Activated T-cell treated with anti-CD3 and anti-CD28 coated beads, Interleukin-2, amount 50 U/mL, for 72 hours (primary cell): ENCODE results near the gene PRKCE. TPM values are rescaled to one million over a fixed set of nuclear protein-coding genes. Genes with fewer than 3 reads are reported as not detected.

Source experiments
- ATAC-seq, 2 donors: fragments of 150-1000 bp; cut with Tn5 transposase; replicated peaks in 1 of 2; 2 replicates each; pipeline ENCODE4 v1.10.0; 2021; ENCODE audit warnings: moderate library complexity in 2 of 2, mild to moderate bottlenecking in 1 of 2
- DNase-seq, 2 donors: peaks; one replicate each; pipeline ENCODE4 v3.0.0; 2021 to 2022; ENCODE audit warnings: mixed read lengths in 1 of 2
- H3K27ac Mint-ChIP-seq: one replicate; pipeline ENCODE4 v1.8.0; 2022; ENCODE audit warnings: mild to moderate bottlenecking, moderate library complexity, mixed read lengths
- H3K27me3 Mint-ChIP-seq: one replicate; pipeline ENCODE4 v1.8.0; 2022; ENCODE audit warnings: low read depth, mixed read lengths
- H3K36me3 Mint-ChIP-seq, 2 donors: one replicate each; pipeline ENCODE4 v1.8.0; 2022; ENCODE audit warnings: mixed read lengths in 2 of 2, mild to moderate bottlenecking in 1 of 2; ENCODE audit not compliant: insufficient read depth in 2 of 2
- H3K4me1 Mint-ChIP-seq: one replicate; pipeline ENCODE4 v1.8.0; 2022; ENCODE audit warnings: low read depth, mixed read lengths
- H3K4me3 Mint-ChIP-seq, 2 donors: one replicate each; pipeline ENCODE4 v1.8.0; 2022; ENCODE audit warnings: mild to moderate bottlenecking in 2 of 2, mixed read lengths in 2 of 2, moderate library complexity in 2 of 2
- H3K9me3 Mint-ChIP-seq, 2 donors: one replicate each; pipeline ENCODE4 v1.8.0; 2022; ENCODE audit warnings: mixed read lengths in 2 of 2
- total RNA-seq, 2 donors: library from RNA; stranded (reverse); gene quantifications; one replicate each; pipeline ENCODE4 v1.2.3, GENCODE V29; 2022

PRKCE gene
- total RNA-seq, 2 donors from 2014 or later: 19.3 to 35.3 TPM

- Mint-ChIP-seq H3K9me3 (no peaks in the 10 kb centered on the region), H3K4me1 (no peaks in the 10 kb centered on the region), H3K27ac (peak overlapping the region; percentile 42), H3K4me3 (no peak overlapping the region), H3K27me3 (no peaks in the 10 kb centered on the region), H3K36me3 (peaks cover 0 to 1% of the 10 kb centered on the region in 2 donors)
- DNase-seq (no peak), ATAC-seq (no peak)
Measured at GRCh38 chr2:46171411-46171953, 520.0 kb downstream of the PRKCE start.

GRCh38 chr2:46171996-46172546, 520.6 kb downstream of the PRKCE start:
- Mint-ChIP-seq H3K4me1 (no peaks in the 10 kb centered on the region), H3K27me3 (no peaks in the 10 kb centered on the region), H3K36me3 (peaks cover 0 to 1% of the 10 kb centered on the region in 2 donors), H3K27ac (no peak overlapping the region), H3K9me3 (no peaks in the 10 kb centered on the region), H3K4me3 (no peak overlapping the region)
- ATAC-seq (peak in 1 of 2 donors; percentile 19), DNase-seq (no peak)

GRCh38 chr2:46173030-46173429, 521.6 kb downstream of the PRKCE start:
- Mint-ChIP-seq H3K9me3 (no peaks in the 10 kb centered on the region), H3K4me3 (no peak overlapping the region), H3K36me3 (peaks cover 0 to 1% of the 10 kb centered on the region in 2 donors), H3K4me1 (peaks cover 6% of the 10 kb centered on the region), H3K27ac (peak overlapping the region; percentile 19), H3K27me3 (no peaks in the 10 kb centered on the region)
- DNase-seq (no peak), ATAC-seq (no peak)

GRCh38 chr2:46173636-46174250, 522.3 kb downstream of the PRKCE start:
- Mint-ChIP-seq H3K27ac (no peak overlapping the region), H3K9me3 (no peaks in the 10 kb centered on the region), H3K4me1 (peaks cover 10% of the 10 kb centered on the region), H3K36me3 (peaks cover 0 to 1% of the 10 kb centered on the region in 2 donors), H3K27me3 (no peaks in the 10 kb centered on the region), H3K4me3 (no peak overlapping the region)
- no peak for ATAC-seq
- no peak for DNase-seq

- DNase-seq (no peak), ATAC-seq (no peak)
- H3K9me3 Mint-ChIP-seq: no peaks in the 10 kb centered on the region
- no peak overlapping the region for H3K4me3 Mint-ChIP-seq
- no peaks in the 10 kb centered on the region for H3K27me3 Mint-ChIP-seq
- peaks cover 0 to 1% of the 10 kb centered on the region in 2 donors for H3K36me3 Mint-ChIP-seq
- H3K4me1 Mint-ChIP-seq: peaks cover 18% of the 10 kb centered on the region
- H3K27ac Mint-ChIP-seq: peak overlapping the region; percentile 55
Measured at GRCh38 chr2:46174345-46175170, 523.1 kb downstream of the PRKCE start.

- ATAC-seq: no peak
- H3K9me3 Mint-ChIP-seq: no peaks in the 10 kb centered on the region
Measured at GRCh38 chr2:46175419-46175818, 523.9 kb downstream of the PRKCE start.

GRCh38 chr2:46177461-46178089, 526.1 kb downstream of the PRKCE start:
- DNase-seq (no peak), ATAC-seq (peak; percentile 25 to 27)
- Mint-ChIP-seq H3K9me3 (no peaks in the 10 kb centered on the region), H3K4me1 (peaks cover 18% of the 10 kb centered on the region), H3K4me3 (no peak overlapping the region), H3K36me3 (no peaks in the 10 kb centered on the region), H3K27ac (no peak overlapping the region), H3K27me3 (no peaks in the 10 kb centered on the region)

More at GRCh38 chr2:46175419-46175818, 523.9 kb downstream of the PRKCE start:
- H3K27ac Mint-ChIP-seq: no peak overlapping the region
- DNase-seq: no peak
- H3K4me3 Mint-ChIP-seq: no peak overlapping the region
- peaks cover 18% of the 10 kb centered on the region for H3K4me1 Mint-ChIP-seq
- H3K36me3 Mint-ChIP-seq: no peaks in the 10 kb centered on the region
- H3K27me3 Mint-ChIP-seq: no peaks in the 10 kb centered on the region

- H3K4me3 Mint-ChIP-seq: peak overlapping the region in 1 of 2 donors; percentile 3
- H3K36me3 Mint-ChIP-seq: no peaks in the 10 kb centered on the region
- H3K9me3 Mint-ChIP-seq: no peaks in the 10 kb centered on the region
- H3K27me3 Mint-ChIP-seq: no peaks in the 10 kb centered on the region
- peaks cover 18% of the 10 kb centered on the region for H3K4me1 Mint-ChIP-seq
- ATAC-seq (peak; percentile 98), DNase-seq (peak; percentile 63 to 71)
- peak overlapping the region; percentile 11 for H3K27ac Mint-ChIP-seq
Measured at GRCh38 chr2:46179037-46179621, 527.7 kb downstream of the PRKCE start.

- no peak for ATAC-seq
- no peaks in the 10 kb centered on the region for H3K27me3 Mint-ChIP-seq
- DNase-seq: no peak
- H3K36me3 Mint-ChIP-seq: no peaks in the 10 kb centered on the region
- H3K9me3 Mint-ChIP-seq: no peaks in the 10 kb centered on the region
- H3K27ac Mint-ChIP-seq: no peak overlapping the region
- H3K4me1 Mint-ChIP-seq: peaks cover 18% of the 10 kb centered on the region
- H3K4me3 Mint-ChIP-seq: no peak overlapping the region
Measured at GRCh38 chr2:46180189-46180588, 528.7 kb downstream of the PRKCE start.

- Mint-ChIP-seq H3K4me1 (peaks cover 19% of the 10 kb centered on the region), H3K27me3 (no peaks in the 10 kb centered on the region), H3K27ac (no peak overlapping the region), H3K36me3 (no peaks in the 10 kb centered on the region), H3K4me3 (no peak overlapping the region), H3K9me3 (no peaks in the 10 kb centered on the region)
- DNase-seq (no peak), ATAC-seq (no peak)
Measured at GRCh38 chr2:46181306-46181705, 529.8 kb downstream of the PRKCE start.

- no peak for ATAC-seq
- H3K27me3 Mint-ChIP-seq: no peaks in the 10 kb centered on the region
Measured at GRCh38 chr2:46181789-46182530, 530.5 kb downstream of the PRKCE start.

GRCh38 chr2:46183426-46183825, 532.0 kb downstream of the PRKCE start:
- Mint-ChIP-seq H3K27ac (no peak overlapping the region), H3K27me3 (no peaks in the 10 kb centered on the region), H3K9me3 (no peaks in the 10 kb centered on the region), H3K4me1 (peaks cover 31% of the 10 kb centered on the region), H3K36me3 (no peaks in the 10 kb centered on the region), H3K4me3 (no peak overlapping the region)
- DNase-seq (no peak), ATAC-seq (no peak)

More at GRCh38 chr2:46181789-46182530, 530.5 kb downstream of the PRKCE start:
- Mint-ChIP-seq H3K4me1 (peaks cover 26% of the 10 kb centered on the region), H3K9me3 (no peaks in the 10 kb centered on the region), H3K4me3 (no peak overlapping the region), H3K36me3 (no peaks in the 10 kb centered on the region), H3K27ac (no peak overlapping the region)
- DNase-seq: no peak
